ENCODE measurements around the gene KIF13A.
A peak's percentile ranks its signal among the peaks of the same experiment; 100 is the strongest.
"Not testable (repeated sequence)": the region's sequence is repeated elsewhere in the genome, so short reads cannot be mapped to it uniquely, and the experiment has no call there.

The KIF13A gene

DNA sequence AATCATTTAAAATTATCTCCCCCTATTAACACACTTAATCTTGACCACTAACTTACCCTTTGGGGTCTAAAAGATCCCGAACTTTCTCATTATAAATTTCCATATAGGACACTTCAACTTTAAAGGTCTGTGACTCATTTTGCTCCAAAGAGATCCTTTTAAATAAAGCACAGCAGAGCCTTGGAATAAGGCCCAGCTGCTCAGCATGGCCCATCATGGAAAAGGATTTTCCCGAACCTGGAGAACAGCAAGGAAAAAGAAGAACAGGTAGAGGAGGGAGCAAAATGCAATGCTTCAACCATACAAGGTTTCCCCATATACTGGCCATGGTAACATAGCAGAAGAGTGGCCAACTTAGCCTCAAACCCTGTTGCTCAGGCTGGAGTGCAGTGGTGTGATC lies 132.1 kb downstream of the KIF13A start:
- H3K36me3 ChIP-seq (ENCODE audit: control insufficient read depth in 2 of 2, insufficient read depth in 2 of 2, low read length in 2 of 2), result peaks cover 5 to 14% of the 10 kb centered on the region in 2 donors

DNA sequence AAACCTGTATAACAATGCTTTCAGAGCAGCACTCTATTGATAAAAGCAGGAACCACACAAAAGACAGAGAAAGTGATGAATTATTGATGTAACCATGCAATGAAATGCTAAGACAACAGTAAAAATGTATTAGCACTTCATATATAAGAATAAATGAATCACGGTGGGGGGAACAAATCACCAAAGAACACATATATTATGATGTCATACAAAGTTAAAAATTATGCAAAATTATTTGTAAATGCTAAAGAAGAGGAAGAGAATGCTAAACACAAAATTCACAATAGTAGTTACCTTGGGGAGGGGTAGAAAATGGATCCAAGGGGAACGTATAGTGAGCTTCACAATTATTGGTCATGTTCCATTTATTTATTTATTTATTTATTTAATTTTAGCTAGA lies 133.9 kb downstream of the KIF13A start:
- Histone ChIP-seq H3K27ac (ENCODE audit: low read depth in 2 of 2, low read length in 2 of 2) (no peak overlapping the region), H3K9ac (ENCODE audit: low read depth in 1 of 2, low read length in 2 of 2) (no peak overlapping the region), H3K4me1 (ENCODE audit: control insufficient read depth in 2 of 2, insufficient read depth in 2 of 2, low read length in 2 of 2) (no peaks in the 10 kb centered on the region), H3K27me3 (ENCODE audit: control insufficient read depth in 2 of 2, insufficient read depth in 2 of 2, low read length in 2 of 2) (no peaks in the 10 kb centered on the region), H3K36me3 (ENCODE audit: control insufficient read depth in 2 of 2, insufficient read depth in 2 of 2, low read length in 2 of 2) (peaks cover 16 to 23% of the 10 kb centered on the region in 2 donors), H3K4me3 (ENCODE audit: low read length in 2 of 2) (no peak overlapping the region), H3K9me3 (ENCODE audit: control insufficient read depth in 2 of 2, low read length in 2 of 2) (no peaks in the 10 kb centered on the region)

More for the DNA sequence above, 132.1 kb downstream of the KIF13A start:
- Histone ChIP-seq H3K27me3 (ENCODE audit: control insufficient read depth in 2 of 2, insufficient read depth in 2 of 2, low read length in 2 of 2) (no peaks in the 10 kb centered on the region), H3K4me3 (ENCODE audit: low read length in 2 of 2) (no peak overlapping the region), H3K4me1 (ENCODE audit: control insufficient read depth in 2 of 2, insufficient read depth in 2 of 2, low read length in 2 of 2) (no peaks in the 10 kb centered on the region), H3K9ac (ENCODE audit: low read depth in 1 of 2, low read length in 2 of 2) (no peak overlapping the region), H3K27ac (ENCODE audit: low read depth in 2 of 2, low read length in 2 of 2) (no peak overlapping the region), H3K9me3 (ENCODE audit: control insufficient read depth in 2 of 2, low read length in 2 of 2) (no peaks in the 10 kb centered on the region)

DNA sequence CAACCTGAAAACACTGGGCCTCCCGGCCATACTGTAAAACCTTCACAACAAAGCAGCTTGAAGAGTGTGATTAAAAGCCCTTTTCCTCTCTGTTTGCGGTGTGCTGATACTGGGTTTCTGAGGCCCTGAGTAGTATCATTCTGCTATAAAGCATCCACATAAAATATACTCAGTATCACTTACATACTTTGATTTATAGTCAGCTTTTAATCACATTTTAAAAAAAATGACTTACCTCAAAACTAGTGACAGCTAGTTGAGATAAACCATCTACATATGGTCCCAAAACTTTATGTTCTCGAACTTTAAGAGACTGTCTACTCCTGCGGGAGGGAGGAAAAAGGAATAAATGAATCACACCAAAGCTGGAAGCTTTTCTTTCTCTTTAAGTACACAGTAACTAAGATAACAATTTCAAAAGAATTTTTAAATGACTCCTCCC lies 135.7 kb downstream of the KIF13A start:
- Histone ChIP-seq H3K4me1 (ENCODE audit: control insufficient read depth in 2 of 2, insufficient read depth in 2 of 2, low read length in 2 of 2) (no peaks in the 10 kb centered on the region), H3K27me3 (ENCODE audit: control insufficient read depth in 2 of 2, insufficient read depth in 2 of 2, low read length in 2 of 2) (no peaks in the 10 kb centered on the region), H3K36me3 (ENCODE audit: control insufficient read depth in 2 of 2, insufficient read depth in 2 of 2, low read length in 2 of 2) (peaks cover 19 to 28% of the 10 kb centered on the region in 2 donors), H3K27ac (ENCODE audit: low read depth in 2 of 2, low read length in 2 of 2) (no peak overlapping the region), H3K9ac (ENCODE audit: low read depth in 1 of 2, low read length in 2 of 2) (no peak overlapping the region), H3K9me3 (ENCODE audit: control insufficient read depth in 2 of 2, low read length in 2 of 2) (no peaks in the 10 kb centered on the region), H3K4me3 (ENCODE audit: low read length in 2 of 2) (no peak overlapping the region)

DNA sequence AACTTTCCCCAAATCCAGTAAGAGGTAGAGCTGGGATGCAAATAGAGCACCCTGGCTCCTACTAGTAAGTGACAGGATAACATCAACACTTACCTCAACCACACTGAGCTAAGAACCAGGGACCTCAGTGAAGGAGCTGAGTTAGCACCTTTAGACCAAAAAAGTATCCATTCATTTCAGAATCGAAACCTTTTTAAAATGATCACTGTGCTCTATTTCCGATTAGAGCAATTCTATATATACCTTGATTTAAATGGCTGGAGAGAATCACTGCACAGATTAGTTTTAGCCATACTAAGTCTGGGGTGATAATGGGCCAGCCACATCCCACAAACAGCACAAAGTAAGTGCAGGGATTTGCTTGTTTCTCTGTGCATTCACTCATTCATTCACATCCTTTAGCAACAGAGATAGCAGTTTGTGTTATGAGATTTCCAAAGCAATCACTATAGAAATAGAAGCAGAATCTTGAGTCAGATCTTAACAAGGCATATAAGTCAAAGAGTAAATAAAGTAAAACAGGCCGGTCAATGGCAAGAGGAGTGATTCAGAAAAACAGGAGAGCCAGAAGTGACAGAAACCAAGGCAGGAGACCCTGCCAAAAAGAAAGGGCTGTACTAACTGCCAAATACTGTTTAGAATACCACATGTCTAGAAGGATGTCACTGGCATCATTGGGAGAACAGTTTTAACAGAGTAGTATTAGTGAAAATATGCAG lies 136.3 kb downstream of the KIF13A start:
- Histone ChIP-seq H3K9me3 (ENCODE audit: control insufficient read depth in 2 of 2, low read length in 2 of 2) (no peaks in the 10 kb centered on the region), H3K4me1 (ENCODE audit: control insufficient read depth in 2 of 2, insufficient read depth in 2 of 2, low read length in 2 of 2) (no peaks in the 10 kb centered on the region), H3K4me3 (ENCODE audit: low read length in 2 of 2) (no peak overlapping the region), H3K27me3 (ENCODE audit: control insufficient read depth in 2 of 2, insufficient read depth in 2 of 2, low read length in 2 of 2) (no peaks in the 10 kb centered on the region), H3K36me3 (ENCODE audit: control insufficient read depth in 2 of 2, insufficient read depth in 2 of 2, low read length in 2 of 2) (peaks cover 19 to 28% of the 10 kb centered on the region in 2 donors), H3K9ac (ENCODE audit: low read depth in 1 of 2, low read length in 2 of 2) (no peak overlapping the region), H3K27ac (ENCODE audit: low read depth in 2 of 2, low read length in 2 of 2) (no peak overlapping the region)

DNA sequence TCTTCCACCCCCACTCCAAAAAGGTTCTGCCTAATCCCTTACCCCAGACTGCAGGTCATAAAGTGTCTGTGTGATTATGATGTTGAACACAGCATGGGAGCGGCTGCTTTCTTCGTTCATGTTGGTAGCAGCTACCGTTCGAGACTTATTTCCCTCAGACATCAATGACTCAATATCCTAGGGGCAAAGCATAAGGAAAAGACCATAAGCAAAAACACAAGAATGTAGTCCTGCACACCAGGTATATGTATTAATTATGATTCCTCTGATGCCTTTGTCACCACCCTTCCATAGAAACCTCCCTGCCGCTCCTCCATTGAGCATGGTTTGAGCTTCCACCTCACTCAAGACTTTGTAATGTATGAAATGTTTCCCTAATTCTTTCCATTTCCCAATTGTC lies 137.2 kb downstream of the KIF13A start:
- Histone ChIP-seq H3K36me3 (ENCODE audit: control insufficient read depth in 2 of 2, insufficient read depth in 2 of 2, low read length in 2 of 2) (peaks cover 19 to 28% of the 10 kb centered on the region in 2 donors), H3K27ac (ENCODE audit: low read depth in 2 of 2, low read length in 2 of 2) (no peak overlapping the region)

DNA sequence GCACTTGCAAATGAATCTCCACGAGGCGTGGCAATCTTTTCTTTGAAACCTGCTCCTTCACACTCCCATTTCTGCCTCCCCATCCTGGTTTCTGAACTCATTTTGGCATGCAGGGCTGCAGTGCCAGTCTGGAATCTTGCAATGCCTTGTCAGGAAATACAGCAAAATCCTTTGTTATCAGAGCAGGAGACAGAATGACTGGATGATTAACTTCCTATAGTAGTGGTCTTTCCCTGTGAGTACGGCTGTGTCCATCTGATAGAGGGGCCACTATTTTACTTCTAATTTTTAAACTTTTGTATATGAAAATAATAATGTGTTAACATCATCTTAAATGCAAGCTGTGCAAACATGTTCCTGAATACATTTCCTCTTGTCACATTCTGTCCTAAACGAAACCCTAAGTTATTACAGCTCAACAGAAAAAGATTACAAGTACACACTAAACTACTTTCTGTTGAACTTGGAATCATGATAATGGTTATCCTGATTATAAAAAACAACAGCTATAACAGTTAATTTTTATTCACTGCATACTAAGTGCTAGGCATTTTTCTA lies 140.2 kb downstream of the KIF13A start:
- peaks cover 0 to 5% of the 10 kb centered on the region in 2 donors for H3K4me1 ChIP-seq (ENCODE audit: control insufficient read depth in 2 of 2, insufficient read depth in 2 of 2, low read length in 2 of 2)
- peaks cover 19 to 21% of the 10 kb centered on the region in 2 donors for H3K36me3 ChIP-seq (ENCODE audit: control insufficient read depth in 2 of 2, insufficient read depth in 2 of 2, low read length in 2 of 2)
- H3K9me3 ChIP-seq (ENCODE audit: control insufficient read depth in 2 of 2, low read length in 2 of 2), result no peaks in the 10 kb centered on the region
- H3K27ac ChIP-seq (ENCODE audit: low read depth in 2 of 2, low read length in 2 of 2), result no peak overlapping the region
- H3K4me3 ChIP-seq (ENCODE audit: low read length in 2 of 2), result no peak overlapping the region
- no peaks in the 10 kb centered on the region for H3K27me3 ChIP-seq (ENCODE audit: control insufficient read depth in 2 of 2, insufficient read depth in 2 of 2, low read length in 2 of 2)
- no peak overlapping the region for H3K9ac ChIP-seq (ENCODE audit: low read depth in 1 of 2, low read length in 2 of 2)

More for the DNA sequence above, 137.2 kb downstream of the KIF13A start:
- H3K9ac ChIP-seq (ENCODE audit: low read depth in 1 of 2, low read length in 2 of 2), result no peak overlapping the region
- H3K9me3 ChIP-seq (ENCODE audit: control insufficient read depth in 2 of 2, low read length in 2 of 2), result no peaks in the 10 kb centered on the region
- H3K4me3 ChIP-seq (ENCODE audit: low read length in 2 of 2), result no peak overlapping the region
- no peaks in the 10 kb centered on the region for H3K4me1 ChIP-seq (ENCODE audit: control insufficient read depth in 2 of 2, insufficient read depth in 2 of 2, low read length in 2 of 2)
- H3K27me3 ChIP-seq (ENCODE audit: control insufficient read depth in 2 of 2, insufficient read depth in 2 of 2, low read length in 2 of 2), result no peaks in the 10 kb centered on the region

DNA sequence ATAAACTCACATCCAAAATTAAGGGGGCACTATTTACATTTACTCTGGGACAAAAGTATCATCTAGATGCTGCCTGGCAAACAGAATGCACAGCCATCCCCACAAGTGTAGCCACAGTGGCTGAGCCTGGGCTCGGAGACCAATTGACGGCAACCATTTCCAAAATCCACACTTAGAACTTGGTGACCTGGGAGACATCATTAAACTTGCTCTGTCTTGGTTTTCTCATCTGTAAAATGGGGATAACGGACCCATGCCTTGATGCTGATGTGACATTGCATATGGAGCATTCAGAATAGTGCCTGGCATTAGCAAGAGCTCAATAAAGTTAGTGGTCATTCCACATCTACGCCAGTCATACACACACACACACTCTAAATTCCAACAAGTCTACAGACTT lies 140.7 kb downstream of the KIF13A start:
- Histone ChIP-seq H3K36me3 (ENCODE audit: control insufficient read depth in 2 of 2, insufficient read depth in 2 of 2, low read length in 2 of 2) (peaks cover 19 to 21% of the 10 kb centered on the region in 2 donors), H3K4me1 (ENCODE audit: control insufficient read depth in 2 of 2, insufficient read depth in 2 of 2, low read length in 2 of 2) (peaks cover 0 to 5% of the 10 kb centered on the region in 2 donors), H3K4me3 (ENCODE audit: low read length in 2 of 2) (no peak overlapping the region), H3K27me3 (ENCODE audit: control insufficient read depth in 2 of 2, insufficient read depth in 2 of 2, low read length in 2 of 2) (no peaks in the 10 kb centered on the region), H3K9ac (ENCODE audit: low read depth in 1 of 2, low read length in 2 of 2) (no peak overlapping the region), H3K9me3 (ENCODE audit: control insufficient read depth in 2 of 2, low read length in 2 of 2) (no peaks in the 10 kb centered on the region), H3K27ac (ENCODE audit: low read depth in 2 of 2, low read length in 2 of 2) (no peak overlapping the region)

DNA sequence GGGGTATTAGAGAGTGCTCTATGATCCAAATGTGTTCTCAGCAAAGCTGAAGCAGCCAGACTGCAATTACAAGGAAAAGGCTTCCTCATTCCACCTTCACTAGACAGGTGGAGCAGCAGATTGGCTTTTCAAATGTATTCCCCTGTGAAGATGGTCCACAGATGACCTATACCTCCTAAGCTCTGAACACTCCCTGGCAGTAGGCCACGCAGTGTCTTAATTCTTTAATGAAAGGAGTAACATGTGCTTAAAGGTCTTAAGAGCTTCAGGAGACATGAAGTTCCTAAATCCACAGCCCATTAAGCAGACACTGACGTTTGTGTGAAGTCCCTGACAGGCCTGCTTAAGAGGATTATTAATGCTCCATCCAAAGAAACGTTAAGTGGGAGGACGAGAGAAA lies 141.8 kb downstream of the KIF13A start:
- peaks cover 0 to 5% of the 10 kb centered on the region in 2 donors for H3K4me1 ChIP-seq (ENCODE audit: control insufficient read depth in 2 of 2, insufficient read depth in 2 of 2, low read length in 2 of 2)
- no peak overlapping the region for H3K4me3 ChIP-seq (ENCODE audit: low read length in 2 of 2)
- H3K27me3 ChIP-seq (ENCODE audit: control insufficient read depth in 2 of 2, insufficient read depth in 2 of 2, low read length in 2 of 2), result no peaks in the 10 kb centered on the region
- no peak overlapping the region for H3K27ac ChIP-seq (ENCODE audit: low read depth in 2 of 2, low read length in 2 of 2)
- H3K36me3 ChIP-seq (ENCODE audit: control insufficient read depth in 2 of 2, insufficient read depth in 2 of 2, low read length in 2 of 2), result peaks cover 15 to 16% of the 10 kb centered on the region in 2 donors
- H3K9me3 ChIP-seq (ENCODE audit: control insufficient read depth in 2 of 2, low read length in 2 of 2), result no peaks in the 10 kb centered on the region
- H3K9ac ChIP-seq (ENCODE audit: low read depth in 1 of 2, low read length in 2 of 2), result no peak overlapping the region

DNA sequence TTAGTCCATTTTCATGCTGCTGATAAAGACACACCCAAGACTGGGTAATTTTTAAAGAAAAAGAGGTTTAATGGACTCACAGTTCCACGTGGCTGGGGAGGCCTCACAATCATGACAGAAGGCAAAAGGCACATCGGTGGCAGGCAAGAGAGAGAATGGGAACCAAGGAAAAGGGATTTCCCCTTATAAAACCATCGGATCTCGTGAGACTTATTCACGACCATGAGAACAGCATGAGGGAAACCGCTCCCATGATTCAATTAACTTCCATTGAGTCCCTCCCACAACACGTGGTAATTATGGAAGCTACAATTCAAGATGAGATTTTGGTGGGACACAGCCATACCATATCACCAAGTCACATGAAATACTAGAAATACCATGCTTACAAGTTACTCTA lies 142.5 kb downstream of the KIF13A start:
- H3K9ac ChIP-seq (ENCODE audit: low read depth in 1 of 2, low read length in 2 of 2); H3K4me3 ChIP-seq (ENCODE audit: low read length in 2 of 2); H3K4me1 ChIP-seq (ENCODE audit: control insufficient read depth in 2 of 2, insufficient read depth in 2 of 2, low read length in 2 of 2); H3K27me3 ChIP-seq (ENCODE audit: control insufficient read depth in 2 of 2, insufficient read depth in 2 of 2, low read length in 2 of 2); H3K9me3 ChIP-seq (ENCODE audit: control insufficient read depth in 2 of 2, low read length in 2 of 2); H3K27ac ChIP-seq (ENCODE audit: low read depth in 2 of 2, low read length in 2 of 2): not testable (repeated sequence)
- H3K36me3 ChIP-seq (ENCODE audit: control insufficient read depth in 2 of 2, insufficient read depth in 2 of 2, low read length in 2 of 2), result peaks cover 9 to 11% of the 10 kb centered on the region in 2 donors

DNA sequence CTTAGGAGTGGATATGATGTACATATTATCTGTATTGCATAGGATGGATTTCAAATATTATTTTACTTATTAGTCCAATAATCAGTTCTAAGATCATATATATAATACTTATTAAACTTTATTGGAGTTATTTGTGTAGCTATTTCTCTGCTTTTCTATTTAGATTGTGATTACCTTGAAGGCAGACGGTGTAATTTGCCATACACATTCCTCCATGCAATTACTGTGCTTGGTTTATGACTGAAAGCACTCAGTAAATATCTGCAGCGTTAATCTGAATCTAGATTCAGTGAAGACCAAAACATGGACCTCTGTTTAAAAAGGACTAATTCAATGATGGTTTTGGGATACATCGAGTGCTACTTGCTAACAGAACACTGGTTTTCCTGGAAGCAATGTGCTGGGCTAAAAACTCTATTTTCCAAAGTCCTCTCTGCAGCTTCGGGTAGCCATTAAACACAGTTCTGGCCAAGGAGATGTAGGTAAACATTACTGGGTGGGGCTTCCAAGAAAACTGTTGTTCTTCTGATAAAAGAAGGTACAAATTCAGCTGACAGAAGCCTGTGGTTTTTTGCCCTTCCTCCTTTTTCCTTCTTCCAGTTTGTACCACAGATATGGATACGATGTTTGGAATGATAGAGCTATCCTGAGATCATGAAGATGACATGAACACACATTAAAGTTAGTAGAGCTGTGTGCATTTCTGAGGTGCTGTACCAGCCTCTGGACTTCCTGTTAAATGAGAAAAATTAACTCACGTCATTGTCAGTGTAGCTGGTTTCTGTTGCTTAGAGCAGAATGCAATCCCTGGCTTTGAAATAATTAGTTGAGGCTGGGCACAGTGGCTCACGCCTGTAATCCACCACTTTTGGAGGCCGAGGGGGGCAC lies 144.3 kb downstream of the KIF13A start:
- Histone ChIP-seq H3K4me1 (ENCODE audit: control insufficient read depth in 2 of 2, insufficient read depth in 2 of 2, low read length in 2 of 2) (peaks cover 0 to 5% of the 10 kb centered on the region in 2 donors), H3K9me3 (ENCODE audit: control insufficient read depth in 2 of 2, low read length in 2 of 2) (no peaks in the 10 kb centered on the region), H3K36me3 (ENCODE audit: control insufficient read depth in 2 of 2, insufficient read depth in 2 of 2, low read length in 2 of 2) (peaks cover 2 to 9% of the 10 kb centered on the region in 2 donors), H3K27ac (ENCODE audit: low read depth in 2 of 2, low read length in 2 of 2) (peak overlapping the region; percentile 46 to 62), H3K4me3 (ENCODE audit: low read length in 2 of 2) (peak overlapping the region in 1 of 2 donors; percentile 22), H3K9ac (ENCODE audit: low read depth in 1 of 2, low read length in 2 of 2) (peak overlapping the region in 1 of 2 donors; percentile 28), H3K27me3 (ENCODE audit: control insufficient read depth in 2 of 2, insufficient read depth in 2 of 2, low read length in 2 of 2) (no peaks in the 10 kb centered on the region)

Measured in mucosa of rectum (tissue), 2 donors.